Erythroblast (primary cell): Measurements from ENCODE around the gene CNTNAP5.

Experiments
- GATA1 ChIP-seq: IDR thresholded peaks from 2 replicates; pipeline ENCODE4 v1.6.1; 2011; ENCODE audit warnings: low read depth, mild to moderate bottlenecking, control low read depth, low read length, moderate library complexity
- POLR2A ChIP-seq: IDR thresholded peaks from 2 replicates; pipeline ENCODE4 v1.6.1; 2011; ENCODE audit warnings: mild to moderate bottlenecking, low read length

GRCh38 chr2:124261456-124261855, 236.4 kb downstream of the CNTNAP5 start:
- TF ChIP-seq POLR2A (no peak), GATA1 (no peak)
